HG03108 (cell line): ENCODE data around the gene C21orf91.

Source experiments
- ATAC-seq: cut with Tn5 transposase; IDR thresholded peaks from one replicate; pipeline ENCODE4 v1.9.1; 2021; ENCODE audit warnings: moderate library complexity; ENCODE audit not compliant: unreplicated experiment

Gene C21orf91

GRCh38 chr21:17798796-17799195 is 20.4 kb downstream of the C21orf91 start:
- no peak for ATAC-seq

- ATAC-seq = no peak
Observed at GRCh38 chr21:17797967-17798366, 21.2 kb downstream of the C21orf91 start.

GRCh38 chr21:17796503-17796902 is 22.7 kb downstream of the C21orf91 start:
- ATAC-seq = no peak

GRCh38 chr21:17796037-17796403 is 23.1 kb downstream of the C21orf91 start:
- no peak for ATAC-seq

DNA sequence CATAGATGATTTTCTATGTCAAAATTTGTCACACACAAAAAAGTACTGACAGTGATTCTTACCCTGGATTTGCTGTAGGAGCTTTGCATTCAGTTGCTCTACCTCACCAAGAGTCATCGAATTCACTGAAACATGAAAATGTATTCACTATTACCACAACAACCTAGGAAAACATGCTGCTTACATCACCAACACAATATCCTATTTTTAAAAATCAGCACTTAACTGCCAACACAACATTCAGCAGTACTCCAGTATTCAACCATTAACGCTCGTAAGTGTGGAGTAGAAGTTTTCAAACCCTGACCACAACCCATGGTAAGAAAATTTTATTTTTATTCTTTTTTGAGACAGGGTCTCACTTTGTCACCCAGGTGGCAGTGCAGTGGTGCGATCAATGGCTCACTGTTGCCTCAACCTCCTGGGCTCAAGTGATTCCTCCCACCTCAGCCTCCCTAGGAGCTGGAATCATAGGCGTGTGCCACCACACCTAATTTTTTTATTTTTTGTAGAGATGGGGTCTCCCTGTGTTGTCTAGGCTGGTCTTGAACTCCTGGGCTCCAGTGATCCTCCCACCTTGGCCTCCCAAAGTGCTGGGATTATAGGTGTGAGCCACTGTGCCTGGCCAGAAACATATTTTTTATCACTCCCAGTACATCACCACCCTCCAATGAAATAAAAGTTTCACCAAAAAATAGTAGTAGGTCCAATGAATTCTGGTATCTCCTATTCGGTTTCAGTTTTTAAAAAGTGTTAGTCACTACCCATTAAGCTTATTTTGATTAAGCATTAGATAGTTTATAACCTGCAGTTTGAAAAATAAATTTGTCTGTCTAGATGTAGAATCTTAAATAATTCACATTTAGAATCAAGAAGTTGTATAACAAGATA is 23.8 kb downstream of the C21orf91 start:
- no peak for ATAC-seq

DNA sequence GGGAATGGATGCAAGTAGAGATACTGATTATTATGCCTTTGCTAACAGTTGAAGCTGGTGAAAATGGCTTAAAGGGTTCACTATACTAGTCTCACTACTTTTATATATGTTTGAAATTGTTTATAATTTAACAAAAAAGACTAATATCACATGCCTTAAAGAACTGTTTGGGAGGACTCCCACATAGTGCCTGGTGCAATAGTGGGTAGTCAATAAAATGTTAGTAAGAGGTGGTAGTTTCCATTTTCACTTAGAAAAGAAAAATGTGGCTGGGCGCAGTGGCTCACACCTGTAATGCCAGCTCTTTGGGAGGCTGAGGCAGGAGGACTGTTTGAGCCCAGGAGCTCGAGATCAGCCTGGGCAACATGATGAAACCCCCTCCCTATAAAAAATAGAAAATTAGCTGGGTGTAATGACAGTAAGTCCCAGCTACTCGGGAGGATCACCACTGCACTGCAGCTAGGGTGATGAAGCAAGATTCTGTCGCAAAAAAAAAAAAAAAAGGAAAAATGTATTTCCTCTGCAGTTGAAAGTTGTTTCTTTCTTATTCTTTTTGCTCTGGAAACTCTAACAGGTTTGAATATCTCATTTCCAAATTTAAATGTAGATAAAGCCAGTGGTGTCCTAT is 24.5 kb downstream of the C21orf91 start:
- no peak for ATAC-seq

DNA sequence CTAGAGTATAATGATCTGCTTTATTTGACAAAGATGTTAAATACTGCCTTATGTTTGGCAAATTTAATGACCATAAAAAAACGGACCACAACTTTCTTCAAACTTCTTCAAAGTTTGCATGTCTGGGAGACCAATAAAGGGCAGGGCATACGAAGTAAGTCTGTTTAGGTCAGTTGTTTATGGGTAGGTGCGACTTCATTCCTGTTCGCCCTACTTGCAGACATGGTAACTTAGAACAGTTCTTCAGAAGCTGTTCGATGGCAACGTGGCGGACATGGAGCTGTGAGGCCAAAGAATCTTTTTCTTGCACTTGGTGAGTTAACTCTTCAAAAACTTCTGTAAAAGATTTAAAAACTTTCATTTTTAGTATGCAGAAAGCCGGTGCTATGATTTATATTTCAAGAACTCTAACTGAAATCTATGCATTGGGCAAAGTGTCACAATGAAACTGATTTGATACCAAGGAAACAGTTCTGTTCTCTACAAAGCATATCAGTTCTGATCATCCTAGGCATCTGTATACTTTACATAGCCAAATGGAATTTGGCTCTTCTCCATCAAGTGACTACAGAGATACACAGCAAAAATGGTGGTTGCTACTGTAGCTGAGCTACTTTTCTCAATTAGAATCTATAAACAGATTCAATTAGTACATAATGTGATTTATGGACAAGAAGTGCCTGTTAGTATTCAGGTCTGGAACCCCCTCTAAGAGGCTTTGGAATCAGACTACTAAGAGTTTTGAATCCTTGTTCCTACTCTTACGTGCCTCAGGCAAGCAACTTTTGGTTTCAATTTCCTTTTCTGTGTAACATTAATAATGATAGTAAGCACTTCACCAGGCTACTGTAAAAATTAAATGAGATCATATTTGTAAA is 25.7 kb downstream of the C21orf91 start:
- peak; percentile 56 for ATAC-seq

DNA sequence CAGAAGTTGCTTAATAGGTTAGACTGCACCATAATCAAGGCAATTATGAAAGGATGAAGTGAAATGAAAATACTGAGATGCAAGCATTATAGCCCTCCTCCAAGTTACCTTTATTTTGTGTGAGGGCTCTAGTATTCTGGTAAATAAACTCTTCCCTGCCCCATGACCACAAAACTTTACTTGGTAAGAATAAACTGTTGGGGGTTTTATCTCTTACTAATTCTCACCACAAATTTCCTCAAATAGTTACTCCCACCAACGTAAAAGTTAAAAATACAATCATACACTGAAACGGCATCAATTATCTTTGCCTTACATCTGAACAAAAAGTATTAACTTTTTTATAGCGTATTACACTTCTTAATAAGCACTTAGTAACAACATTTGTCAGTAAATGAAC is 29.5 kb downstream of the C21orf91 start:
- ATAC-seq = no peak

GRCh38 chr21:17789069-17789468 is 30.1 kb downstream of the C21orf91 start:
- no peak for ATAC-seq

- no peak for ATAC-seq
Observed at GRCh38 chr21:17786851-17787181, 32.3 kb downstream of the C21orf91 start.

- ATAC-seq = no peak
Observed at GRCh38 chr21:17786071-17786850, 32.9 kb downstream of the C21orf91 start.

DNA sequence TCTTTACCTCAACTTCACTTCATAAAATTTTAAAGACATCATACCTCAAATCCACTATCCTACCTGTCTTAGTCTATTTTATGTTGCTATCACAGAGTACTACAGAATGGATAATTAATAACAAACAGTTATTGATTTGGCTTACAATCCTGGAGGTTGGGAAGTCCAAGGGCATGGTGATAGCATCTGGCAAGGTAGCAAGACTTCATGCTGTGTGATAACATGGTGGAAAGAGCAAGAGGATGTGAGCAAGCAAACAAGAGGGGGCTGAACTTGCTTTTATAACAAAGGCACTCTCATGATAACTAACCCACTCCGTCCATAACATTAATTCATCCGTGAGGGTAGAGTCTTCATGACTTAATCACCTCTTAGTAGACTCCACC is 33.8 kb downstream of the C21orf91 start:
- no peak for ATAC-seq

DNA sequence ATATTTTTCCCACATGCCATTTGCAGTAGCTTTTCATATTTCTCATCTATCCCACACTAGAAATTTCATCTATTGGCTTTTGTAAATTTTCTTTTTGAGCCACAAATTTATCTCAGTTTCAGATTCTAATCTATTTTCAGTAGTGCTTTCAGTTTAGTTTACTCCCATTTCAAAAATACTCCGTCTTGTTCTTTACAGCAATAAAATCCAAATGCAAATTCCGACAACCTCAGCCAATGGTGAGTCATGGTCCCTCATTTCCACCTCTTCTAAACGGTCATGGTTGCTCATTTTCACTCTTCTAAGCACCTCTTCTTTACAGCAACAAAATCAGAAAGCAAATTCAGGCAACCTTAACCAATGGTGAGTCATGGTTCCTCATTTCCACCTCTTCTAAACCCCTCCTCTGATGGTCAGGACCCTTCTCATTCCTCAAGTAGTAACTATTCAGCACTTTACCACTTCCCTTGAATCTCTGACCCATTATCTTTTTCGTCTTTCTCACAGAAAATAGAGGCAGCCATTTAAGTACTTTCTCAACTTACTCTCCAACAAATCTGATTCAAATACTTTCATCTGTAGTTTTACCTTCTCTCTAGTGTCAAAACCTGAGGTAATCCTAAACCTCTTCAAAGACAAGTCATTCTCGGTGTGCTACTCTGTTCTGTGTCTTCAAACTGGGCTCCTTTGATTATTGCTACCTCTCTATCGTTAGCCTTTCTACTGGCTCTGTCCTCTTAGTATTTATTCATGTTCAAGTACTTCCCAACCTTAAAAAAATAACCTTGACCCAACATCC is 34.4 kb downstream of the C21orf91 start:
- ATAC-seq = peak; percentile 42

DNA sequence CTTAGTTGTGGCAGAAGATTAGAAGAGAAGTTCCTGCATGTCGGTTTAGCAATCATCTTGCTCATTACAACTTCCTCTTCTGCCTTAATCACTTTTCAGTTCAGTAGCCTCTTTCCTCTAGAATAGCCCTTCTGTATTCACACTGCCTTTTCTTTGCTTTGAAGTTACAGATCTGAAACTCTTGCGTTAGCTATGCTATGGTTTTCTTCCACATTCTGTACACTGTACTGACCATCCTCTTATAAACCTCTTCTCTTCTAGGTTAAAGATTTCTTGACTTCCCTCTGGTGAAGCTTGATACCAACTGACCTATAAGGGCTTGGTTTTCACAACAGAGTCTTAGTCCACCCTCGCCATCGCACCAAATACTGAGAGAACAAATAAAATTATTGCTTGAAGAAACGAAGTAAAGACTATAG is 35.0 kb downstream of the C21orf91 start:
- ATAC-seq = peak; percentile 62

GRCh38 chr21:17783481-17784179 is 35.5 kb downstream of the C21orf91 start:
- peak; percentile 28 for ATAC-seq

GRCh38 chr21:17783003-17783402 is 36.2 kb downstream of the C21orf91 start:
- ATAC-seq = no peak

GRCh38 chr21:17782051-17782450 is 37.1 kb downstream of the C21orf91 start:
- no peak for ATAC-seq

DNA sequence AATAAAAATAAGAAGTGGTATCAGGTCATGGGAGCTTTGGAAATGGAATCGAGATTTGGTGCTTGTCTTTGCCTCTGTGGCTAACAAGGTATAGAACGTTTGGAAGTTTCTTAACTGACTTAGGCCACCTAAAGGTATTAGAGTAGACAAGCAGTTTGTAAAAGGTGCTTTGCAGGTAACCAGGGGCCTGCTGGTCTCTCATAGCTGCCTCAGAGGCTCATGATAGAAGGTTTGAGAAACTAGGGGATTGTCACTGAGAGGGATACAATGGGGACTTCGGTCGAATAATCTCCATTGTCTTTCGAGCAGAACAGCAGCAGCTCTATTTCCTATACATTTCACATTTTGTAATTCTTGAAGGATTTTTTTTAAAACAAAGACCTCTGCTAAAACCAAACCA is 37.6 kb downstream of the C21orf91 start:
- ATAC-seq = no peak

DNA sequence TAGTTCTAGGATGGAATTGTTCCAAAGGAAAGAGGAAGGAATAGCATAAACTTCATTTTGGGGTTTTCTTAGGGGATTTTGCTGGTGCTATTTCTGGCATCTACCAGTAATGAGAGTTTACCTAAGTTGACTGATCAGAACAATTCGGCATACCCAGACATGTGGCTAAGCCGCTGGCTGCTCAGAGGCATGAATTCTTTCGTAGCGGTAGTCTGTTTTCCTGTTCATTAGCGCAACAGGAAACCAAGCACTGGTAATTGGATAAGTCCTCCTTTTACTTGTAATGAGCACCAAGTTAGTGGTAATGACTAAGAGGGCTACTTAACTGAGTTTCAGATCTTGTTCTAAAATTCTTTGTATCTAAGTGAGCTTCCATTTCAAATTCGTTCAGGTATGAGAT is 38.6 kb downstream of the C21orf91 start:
- peak; percentile 27 for ATAC-seq
